ENCODE results near the gene TAF15.

DNA sequence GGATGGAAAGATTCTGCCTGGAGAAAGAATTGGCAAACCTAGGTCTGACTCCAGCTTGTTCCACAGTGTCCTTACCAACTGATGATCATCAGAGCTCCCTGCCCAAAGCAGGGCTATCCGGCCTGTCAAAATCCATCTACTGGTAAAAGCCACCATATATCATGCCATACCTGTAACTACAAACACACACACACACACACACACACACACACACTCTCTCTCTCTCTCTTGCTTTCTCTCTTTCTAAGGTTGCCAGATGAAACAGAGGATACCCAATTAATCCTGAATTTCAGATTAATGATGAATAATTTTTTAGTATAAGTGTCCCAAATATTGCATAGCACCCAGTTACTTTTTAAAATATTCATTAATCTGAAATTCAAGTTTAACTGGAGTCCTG lies 12.3 kb upstream of the TAF15 start:
- TF ChIP-seq, protein P1, sequence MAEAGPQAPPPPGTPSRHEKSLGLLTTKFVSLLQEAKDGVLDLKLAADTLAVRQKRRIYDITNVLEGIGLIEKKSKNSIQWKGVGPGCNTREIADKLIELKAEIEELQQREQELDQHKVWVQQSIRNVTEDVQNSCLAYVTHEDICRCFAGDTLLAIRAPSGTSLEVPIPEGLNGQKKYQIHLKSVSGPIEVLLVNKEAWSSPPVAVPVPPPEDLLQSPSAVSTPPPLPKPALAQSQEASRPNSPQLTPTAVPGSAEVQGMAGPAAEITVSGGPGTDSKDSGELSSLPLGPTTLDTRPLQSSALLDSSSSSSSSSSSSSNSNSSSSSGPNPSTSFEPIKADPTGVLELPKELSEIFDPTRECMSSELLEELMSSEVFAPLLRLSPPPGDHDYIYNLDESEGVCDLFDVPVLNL (IDR thresholded peaks at IDR 0.05; ENCODE audit: low read depth, low read length), result no peak
- TF ChIP-seq BRCA1 (IDR thresholded peaks at IDR 0.05; ENCODE audit: low read depth, low read length) (no peak), ETV6 (conservative IDR thresholded peaks at IDR 0.05 in 1 of 2, IDR thresholded peaks at IDR 0.05 in 1 of 2; ENCODE audit: borderline replicate concordance in 1 of 2, low read depth in 1 of 2) (no peak), CTCF (IDR thresholded peaks at IDR 0.05 in 2 of 3, conservative IDR thresholded peaks at IDR 0.05 in 1 of 3; ENCODE audit: control insufficient read depth in 2 of 3, extremely low read depth in 1 of 3, insufficient read depth in 1 of 3, low read depth in 3 of 3, low read length in 3 of 3) (no peak), EZH2 (IDR thresholded peaks at IDR 0.05; ENCODE audit: borderline replicate concordance, control insufficient read depth, low read depth, low read length) (no peak), SP1 (IDR thresholded peaks at IDR 0.05; ENCODE audit: low read depth, low read length) (no peak)

All from GM12878 (cell line).